ENCODE results near the gene DDIT4. TPM values are rescaled to one million over a fixed set of nuclear protein-coding genes. Genes with fewer than 3 reads are reported as not detected.

The DDIT4 gene
- total RNA-seq, 1 donor from 2014 or later: 161 TPM

DNA sequence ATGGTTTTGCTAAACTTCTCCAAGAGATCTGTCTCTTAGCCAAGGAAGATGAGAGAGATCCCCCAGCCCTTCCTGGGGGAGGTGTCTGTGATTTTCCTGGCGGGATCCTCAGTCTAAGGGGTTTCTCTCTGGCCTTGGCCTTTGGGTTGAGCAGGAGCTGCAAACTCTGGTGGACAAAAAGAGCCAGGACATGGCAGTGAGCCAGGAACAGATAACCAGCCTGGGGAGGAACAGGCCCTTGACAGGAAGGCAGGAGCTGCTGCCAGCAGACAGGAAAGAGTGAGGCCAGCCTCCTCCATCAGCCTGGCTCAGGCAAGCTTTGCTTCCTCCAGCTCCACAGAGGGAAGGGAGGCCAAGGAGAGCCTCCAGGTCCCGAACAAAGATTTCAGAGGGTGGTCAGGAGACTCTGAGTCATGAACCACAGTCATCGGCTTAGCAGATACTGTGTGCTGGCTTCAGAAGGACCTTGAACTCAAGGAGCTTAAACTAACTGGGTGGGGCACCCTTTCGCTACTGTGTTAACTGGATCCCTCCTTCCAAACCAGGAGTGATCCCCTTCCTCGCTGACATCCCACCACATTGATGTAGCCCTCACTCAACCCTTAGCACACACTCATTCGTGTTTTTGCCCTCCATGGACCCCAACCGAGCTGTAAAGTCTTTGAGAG is 34.7 kb downstream of the DDIT4 start:
- TF ChIP-seq, protein P1, sequence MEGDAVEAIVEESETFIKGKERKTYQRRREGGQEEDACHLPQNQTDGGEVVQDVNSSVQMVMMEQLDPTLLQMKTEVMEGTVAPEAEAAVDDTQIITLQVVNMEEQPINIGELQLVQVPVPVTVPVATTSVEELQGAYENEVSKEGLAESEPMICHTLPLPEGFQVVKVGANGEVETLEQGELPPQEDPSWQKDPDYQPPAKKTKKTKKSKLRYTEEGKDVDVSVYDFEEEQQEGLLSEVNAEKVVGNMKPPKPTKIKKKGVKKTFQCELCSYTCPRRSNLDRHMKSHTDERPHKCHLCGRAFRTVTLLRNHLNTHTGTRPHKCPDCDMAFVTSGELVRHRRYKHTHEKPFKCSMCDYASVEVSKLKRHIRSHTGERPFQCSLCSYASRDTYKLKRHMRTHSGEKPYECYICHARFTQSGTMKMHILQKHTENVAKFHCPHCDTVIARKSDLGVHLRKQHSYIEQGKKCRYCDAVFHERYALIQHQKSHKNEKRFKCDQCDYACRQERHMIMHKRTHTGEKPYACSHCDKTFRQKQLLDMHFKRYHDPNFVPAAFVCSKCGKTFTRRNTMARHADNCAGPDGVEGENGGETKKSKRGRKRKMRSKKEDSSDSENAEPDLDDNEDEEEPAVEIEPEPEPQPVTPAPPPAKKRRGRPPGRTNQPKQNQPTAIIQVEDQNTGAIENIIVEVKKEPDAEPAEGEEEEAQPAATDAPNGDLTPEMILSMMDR (IDR thresholded peaks at IDR 0.05): no peak
- H3K4me1 ChIP-seq: peaks cover 58% of the 10 kb centered on the region
- DNase-seq (no peak), ATAC-seq (peak; percentile 56 to 64)
- H3K4me3 ChIP-seq: no peak overlapping the region
- H3K27me3 ChIP-seq (ENCODE audit: low read depth): no peaks in the 10 kb centered on the region
- intact Hi-C loops (cut with DNase I): no loop called here
- H3K27ac ChIP-seq: peak overlapping the region; percentile 70
- no peaks in the 10 kb centered on the region for H3K9me3 ChIP-seq
- H3K36me3 ChIP-seq: no peaks in the 10 kb centered on the region

DNA sequence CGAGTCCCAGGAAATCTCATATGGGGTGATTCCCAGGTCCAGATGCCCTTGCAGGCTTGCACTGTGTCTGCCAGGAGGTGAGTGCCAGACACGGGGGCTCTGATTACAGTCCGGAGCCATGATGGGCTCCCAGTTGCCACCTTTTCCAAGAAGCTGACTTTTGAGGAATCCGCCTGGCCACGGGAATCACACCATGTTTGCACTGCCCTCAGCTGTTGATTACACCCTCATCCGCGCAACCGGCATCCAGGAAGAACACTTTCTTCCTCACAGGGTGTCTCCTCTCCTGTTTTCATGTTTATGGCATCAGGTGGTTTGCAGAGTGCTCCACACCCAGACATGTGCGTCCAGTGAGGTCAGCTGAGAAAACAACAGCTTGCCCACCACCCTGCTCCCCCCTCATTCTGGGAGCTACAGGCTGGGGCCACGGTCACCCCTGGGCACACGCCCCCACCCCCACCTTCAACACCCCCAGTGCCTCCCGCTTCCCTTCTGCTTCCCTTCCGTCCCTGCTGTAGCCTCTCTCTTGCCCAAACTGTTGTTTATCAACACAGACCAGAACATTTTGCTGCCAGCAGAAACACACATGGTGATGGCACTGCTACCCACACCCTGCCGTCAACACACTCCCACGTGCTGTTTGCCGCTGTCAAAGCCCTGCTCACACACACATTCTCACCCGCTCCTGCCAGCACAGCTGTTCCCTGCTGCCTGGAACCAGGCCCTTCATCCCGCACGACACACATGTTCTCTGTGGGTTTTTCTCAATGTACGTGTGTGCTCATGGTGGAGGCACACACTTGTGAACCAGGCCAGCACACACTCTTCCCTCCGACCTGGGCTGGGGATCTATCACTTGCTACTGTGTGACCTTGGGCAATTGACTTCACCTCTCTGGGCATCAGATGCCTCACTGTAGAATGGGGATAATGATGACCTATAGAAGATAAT is 35.8 kb downstream of the DDIT4 start:
- DNase-seq: no peak
- no peaks in the 10 kb centered on the region for H3K27me3 ChIP-seq (ENCODE audit: low read depth)
- peak overlapping the region; percentile 70 for H3K27ac ChIP-seq
- no peak overlapping the region for H3K4me3 ChIP-seq
- ATAC-seq: peak; percentile 48 to 64
- TF ChIP-seq, protein P1 (IDR thresholded peaks at IDR 0.05): no peak
- H3K4me1 ChIP-seq: peaks cover 61% of the 10 kb centered on the region
- H3K36me3 ChIP-seq: no peaks in the 10 kb centered on the region
- intact Hi-C loops (cut with DNase I): no loop called here
- no peaks in the 10 kb centered on the region for H3K9me3 ChIP-seq

DNA sequence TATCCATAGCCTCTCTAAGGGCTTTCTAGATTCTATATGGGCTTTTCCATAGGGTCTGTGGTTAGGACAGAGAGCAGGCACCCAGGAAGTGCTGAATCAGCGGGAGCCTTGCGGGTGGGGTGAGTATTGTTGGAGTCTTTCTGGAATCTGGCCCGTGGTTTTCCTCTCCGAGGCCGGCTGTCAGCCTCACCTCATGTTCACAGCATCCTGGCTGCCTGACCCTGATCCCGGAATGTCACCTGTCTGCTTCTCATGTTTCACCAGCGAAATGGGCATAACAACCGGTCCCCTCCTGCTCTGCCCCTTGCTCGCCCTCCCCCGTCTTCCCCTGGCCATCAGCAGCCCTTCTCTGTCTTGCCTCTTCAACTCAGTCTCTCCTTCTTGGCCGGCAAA is 36.5 kb downstream of the DDIT4 start:
- TF ChIP-seq, protein P1 (IDR thresholded peaks at IDR 0.05): no peak
- Histone ChIP-seq H3K27me3 (ENCODE audit: low read depth) (no peaks in the 10 kb centered on the region), H3K9me3 (no peaks in the 10 kb centered on the region), H3K27ac (peak overlapping the region; percentile 18), H3K4me1 (peaks cover 62% of the 10 kb centered on the region), H3K4me3 (no peak overlapping the region), H3K36me3 (no peaks in the 10 kb centered on the region)
- intact Hi-C loops (cut with DNase I): no loop called here
- no peak for DNase-seq
- no peak for ATAC-seq

DNA sequence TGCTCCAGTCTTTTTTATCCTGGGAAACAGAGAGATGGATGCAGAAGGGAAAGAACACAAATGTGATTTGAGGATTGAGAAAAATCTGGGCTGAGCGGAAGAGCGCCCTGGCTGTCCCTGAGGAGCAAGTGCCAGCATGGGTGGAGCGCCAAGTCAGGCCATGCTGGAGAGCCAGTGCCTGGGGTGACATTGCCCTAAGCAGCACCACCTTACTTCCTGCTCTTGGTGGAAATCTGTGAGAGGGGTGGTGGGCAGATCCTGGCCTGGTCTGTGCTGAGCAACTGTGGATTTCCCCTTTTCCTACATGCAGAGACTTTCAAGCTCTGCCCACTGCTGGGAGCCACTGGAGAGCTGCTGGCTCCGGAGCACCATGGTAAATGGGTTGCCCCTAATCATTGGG is 36.9 kb downstream of the DDIT4 start:
- peak overlapping the region; percentile 18 for H3K27ac ChIP-seq
- intact Hi-C loops (cut with DNase I): no loop called here
- H3K27me3 ChIP-seq (ENCODE audit: low read depth): no peaks in the 10 kb centered on the region
- TF ChIP-seq, protein P1 (IDR thresholded peaks at IDR 0.05): no peak
- no peaks in the 10 kb centered on the region for H3K9me3 ChIP-seq
- H3K4me1 ChIP-seq: peaks cover 63% of the 10 kb centered on the region
- no peak overlapping the region for H3K4me3 ChIP-seq
- ATAC-seq: peak in 1 of 2 donors; percentile 19
- no peaks in the 10 kb centered on the region for H3K36me3 ChIP-seq
- DNase-seq: no peak

DNA sequence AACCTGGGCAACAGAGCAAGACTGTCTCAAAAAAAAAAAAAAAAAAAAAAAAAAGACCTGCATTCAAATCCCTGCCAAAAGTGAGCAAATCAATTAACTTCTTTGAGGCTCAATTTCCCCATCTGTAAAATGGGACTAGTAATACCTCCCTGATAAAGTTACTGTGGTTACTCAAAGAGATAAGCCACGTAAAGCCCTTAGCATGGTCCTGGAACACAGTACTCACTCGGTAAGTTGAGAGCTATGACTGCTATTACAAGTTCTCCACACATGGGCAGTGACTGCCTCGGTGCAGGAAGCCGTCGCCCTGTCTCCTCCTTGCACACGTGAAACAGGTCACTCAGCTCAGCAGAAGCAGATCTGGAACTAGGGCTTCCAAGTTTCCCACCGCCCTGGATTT is 37.9 kb downstream of the DDIT4 start:
- Histone ChIP-seq H3K27me3 (ENCODE audit: low read depth) (no peaks in the 10 kb centered on the region), H3K36me3 (no peaks in the 10 kb centered on the region), H3K4me1 (peaks cover 63% of the 10 kb centered on the region), H3K27ac (no peak overlapping the region), H3K4me3 (no peak overlapping the region), H3K9me3 (no peaks in the 10 kb centered on the region)
- intact Hi-C loops (cut with DNase I): no loop called here
- DNase-seq: no peak
- TF ChIP-seq, protein P1 (IDR thresholded peaks at IDR 0.05): no peak
- no peak for ATAC-seq

Data from lower lobe of right lung (tissue), 2 donors.